Stimulated activated naive CD8-positive, alpha-beta T cell treated with anti-CD3 and anti-CD28 coated beads, Interleukin-15, Interleukin-2, amounts not matched to agents 100 U/mL and 50 U/mL, for 24 hours (primary cell): Measurements from ENCODE around the gene MAPK14.

Experiments
- ATAC-seq: fragments of 150-1000 bp; cut with Tn5 transposase; one replicate; pipeline ENCODE4 v1.10.0; 2021
- DNase-seq: peaks from one replicate; pipeline ENCODE4 v3.0.0; 2021

Gene MAPK14

DNA sequence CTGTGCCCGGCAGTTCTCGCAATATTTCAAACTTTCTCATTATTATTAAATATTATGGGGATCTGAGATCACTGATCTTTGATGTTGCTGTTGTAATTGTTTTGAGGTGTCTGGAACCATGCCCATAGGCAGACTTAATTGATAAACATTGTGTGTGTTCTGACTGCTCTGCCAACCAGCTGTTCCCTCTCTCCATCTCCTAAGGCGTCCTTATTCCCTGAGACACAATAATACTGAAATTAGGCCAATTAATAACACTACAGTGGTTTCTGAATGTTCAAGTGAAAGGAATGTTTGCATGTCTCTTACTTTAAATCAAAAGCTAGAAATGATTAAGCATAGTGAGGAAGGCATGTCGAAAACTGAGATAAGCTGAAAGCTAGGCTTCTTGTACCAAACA is 7.6 kb downstream of the MAPK14 start:
- no peak for ATAC-seq

DNA sequence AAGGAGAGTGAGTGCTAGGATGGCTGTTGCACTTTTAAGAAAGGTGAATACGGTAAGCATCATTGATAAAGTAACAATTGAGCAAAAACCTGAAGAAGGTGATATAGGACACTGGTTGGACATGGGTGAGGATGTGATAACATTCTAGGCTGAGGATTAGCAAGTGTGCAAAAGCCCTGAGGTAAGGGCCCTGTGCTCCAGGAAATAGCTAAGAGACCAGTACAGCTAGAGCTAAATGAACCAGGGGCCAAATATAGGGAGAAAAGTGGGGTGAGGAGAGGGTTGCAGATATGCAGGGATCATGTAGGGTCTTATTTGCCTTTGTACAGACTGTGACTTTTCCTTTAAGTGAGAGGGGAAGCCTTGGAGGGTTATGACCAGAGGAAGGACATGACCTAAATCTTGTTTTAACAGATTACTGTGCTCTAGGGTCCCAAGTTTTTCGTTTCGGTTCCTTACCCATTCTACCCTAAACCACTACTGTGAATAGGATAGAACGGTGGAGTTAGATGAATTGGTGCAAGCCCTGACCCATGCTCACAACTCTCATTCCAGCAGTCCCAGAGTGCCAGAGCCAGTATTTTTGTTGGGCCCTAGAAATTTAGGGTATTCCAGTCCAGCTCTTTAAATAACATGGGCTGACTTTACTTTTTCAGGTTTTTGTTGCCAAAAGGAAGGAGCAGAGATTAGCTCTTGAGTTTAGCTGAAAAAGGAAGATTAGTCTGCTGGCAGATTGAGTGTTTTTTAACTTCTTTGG is 10.7 kb downstream of the MAPK14 start:
- DNase-seq (no peak), ATAC-seq (no peak)

More for the DNA sequence above, 7.6 kb downstream of the MAPK14 start:
- DNase-seq, result no peak

DNA sequence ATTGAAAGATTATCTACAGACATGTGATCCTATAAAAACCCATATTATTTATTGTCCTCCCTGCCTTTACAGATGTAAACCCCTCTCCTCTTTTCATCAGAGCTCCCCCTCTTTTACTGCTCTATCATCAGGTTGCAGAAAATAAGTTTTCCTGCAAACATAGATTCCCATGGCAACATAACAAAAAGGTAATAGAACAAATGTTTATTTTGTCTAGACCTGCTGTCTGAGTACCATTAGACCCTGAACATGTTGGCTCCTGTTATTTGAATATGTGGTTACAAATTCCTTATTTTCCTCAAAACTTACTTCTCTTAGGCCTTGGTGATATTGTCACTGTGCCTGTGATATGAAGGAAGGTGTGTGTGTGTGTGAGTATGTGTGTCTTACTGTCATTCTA is 11.5 kb downstream of the MAPK14 start:
- DNase-seq, result no peak
- no peak for ATAC-seq

GRCh38 chr6:36040958-36041357 is 13.3 kb downstream of the MAPK14 start:
- ATAC-seq (no peak), DNase-seq (no peak)

DNA sequence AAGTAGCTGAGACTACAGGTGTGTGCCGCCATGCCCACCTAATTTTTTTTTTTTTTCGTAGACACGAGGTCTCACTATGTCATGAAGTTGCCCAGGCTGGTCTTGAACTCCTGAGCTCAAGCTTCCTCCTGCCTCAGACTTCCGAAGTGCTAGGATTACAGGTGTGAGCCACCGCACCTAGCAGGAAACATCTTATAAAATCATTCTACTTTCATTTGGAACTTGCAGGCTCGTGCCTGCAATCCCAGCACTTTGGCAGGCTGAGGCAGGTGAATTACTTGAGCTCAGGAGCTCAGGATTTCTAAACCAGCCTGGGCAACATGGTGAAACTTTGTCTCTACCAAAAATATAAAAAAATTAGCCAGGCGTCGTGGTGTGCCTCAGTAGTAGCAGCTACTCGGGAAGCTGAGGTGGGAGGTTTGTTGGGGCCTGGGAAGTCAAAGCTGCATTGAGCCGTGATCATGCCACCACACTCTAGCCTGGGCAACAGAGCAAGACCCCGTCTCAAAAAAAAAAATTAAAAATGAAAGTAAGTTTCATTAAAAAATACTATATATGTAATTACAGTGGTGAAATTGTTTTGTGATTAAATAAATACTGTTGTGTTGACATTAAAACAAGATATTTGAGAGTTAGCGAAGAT is 15.1 kb downstream of the MAPK14 start:
- DNase-seq (no peak), ATAC-seq (no peak)

- DNase-seq (no peak), ATAC-seq (no peak)
Measured at GRCh38 chr6:36049582-36049981, 22.0 kb downstream of the MAPK14 start.

DNA sequence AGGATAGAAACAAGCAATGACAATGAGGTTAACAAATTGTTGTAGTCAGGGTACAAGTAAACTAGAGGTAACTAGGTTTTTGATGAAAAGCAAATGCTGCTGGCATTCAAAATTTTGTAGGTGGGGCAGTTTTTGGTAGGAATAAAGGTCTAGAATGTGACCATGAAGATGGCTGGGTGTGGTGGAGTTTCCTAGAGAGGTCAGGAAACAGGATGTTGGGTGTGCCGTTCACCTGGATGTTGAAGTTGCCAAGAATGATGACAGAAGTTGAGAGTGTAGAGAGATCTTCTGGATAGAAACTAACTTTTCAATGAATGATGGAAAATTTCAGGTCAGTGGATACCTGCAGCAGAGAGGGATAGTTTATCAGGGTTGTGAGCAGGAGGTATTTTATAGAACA is 22.7 kb downstream of the MAPK14 start:
- ATAC-seq (no peak), DNase-seq (no peak)

DNA sequence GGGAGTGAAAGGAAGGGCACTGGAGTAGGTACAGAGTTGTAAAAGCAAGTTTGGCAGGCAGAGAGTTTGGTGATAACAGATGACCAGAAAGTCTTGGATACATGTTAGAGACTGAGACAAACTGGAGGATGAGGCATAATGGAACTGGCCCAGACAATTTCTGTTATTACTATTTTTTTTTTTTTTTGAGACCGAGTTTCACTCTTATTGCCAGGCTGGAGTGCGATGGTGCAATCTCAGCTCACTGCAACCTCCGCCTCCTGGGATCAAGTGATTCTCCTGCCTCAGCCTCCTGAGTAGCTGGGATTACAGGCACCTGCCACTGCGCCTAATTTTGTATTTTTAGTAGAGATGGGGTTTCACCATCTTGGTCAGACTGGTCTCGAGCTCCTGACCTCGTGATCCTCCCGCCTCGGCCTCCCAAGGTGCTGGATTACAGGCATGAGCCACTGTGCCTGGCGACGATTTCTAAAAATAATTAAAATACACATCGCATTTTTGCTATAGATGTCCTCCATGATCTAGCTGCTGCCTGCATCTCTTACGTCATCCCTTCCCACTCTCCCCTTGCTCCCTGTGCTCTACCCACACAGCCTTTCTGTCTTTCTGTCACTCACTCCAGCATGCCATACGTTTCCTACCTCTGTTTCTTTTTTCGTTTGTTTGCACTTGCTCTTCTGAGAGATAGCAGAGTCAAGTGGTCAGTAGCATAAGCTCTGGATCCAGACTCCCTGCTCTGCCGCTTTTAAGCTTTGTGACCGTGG is 23.5 kb downstream of the MAPK14 start:
- DNase-seq (no peak), ATAC-seq (no peak)

DNA sequence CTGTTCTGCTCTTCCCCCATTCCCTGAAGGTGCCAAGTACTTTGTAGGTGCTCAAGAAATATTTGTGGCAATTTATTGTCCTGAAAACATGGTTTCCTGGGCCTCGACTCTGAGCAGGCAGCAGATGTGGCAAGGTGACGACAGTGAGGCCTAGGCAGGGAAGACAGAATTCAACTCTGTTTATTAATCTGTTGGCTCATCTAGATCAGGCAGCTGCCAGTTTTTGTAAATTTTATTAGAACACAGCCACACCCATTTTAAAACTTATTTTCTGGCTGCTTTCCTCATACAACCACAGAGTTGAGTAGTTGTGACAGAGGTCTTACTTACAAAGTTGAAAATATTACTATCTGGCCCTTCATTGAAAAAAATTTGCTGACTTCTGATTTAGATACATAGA is 24.5 kb downstream of the MAPK14 start:
- DNase-seq, result no peak
- no peak for ATAC-seq

DNA sequence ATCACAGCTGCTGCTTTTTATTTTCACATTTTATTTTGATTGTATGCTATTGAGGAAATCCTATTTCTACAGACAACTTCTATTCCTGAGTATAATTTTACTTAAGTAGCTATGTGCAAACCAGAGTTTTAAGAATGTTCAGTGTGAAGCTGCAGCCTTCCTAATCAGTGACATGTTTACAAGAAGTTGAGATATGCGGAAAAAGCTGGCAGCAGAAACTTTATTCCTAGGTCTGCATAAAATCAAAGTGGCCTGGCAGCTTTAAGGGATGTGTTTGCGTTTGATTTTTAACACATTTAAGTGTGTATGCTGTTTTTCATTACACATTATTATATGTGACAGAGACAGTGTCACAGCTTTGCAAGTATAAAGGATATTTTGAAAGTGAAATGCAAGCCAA is 26.3 kb downstream of the MAPK14 start:
- DNase-seq, result no peak
- no peak for ATAC-seq

DNA sequence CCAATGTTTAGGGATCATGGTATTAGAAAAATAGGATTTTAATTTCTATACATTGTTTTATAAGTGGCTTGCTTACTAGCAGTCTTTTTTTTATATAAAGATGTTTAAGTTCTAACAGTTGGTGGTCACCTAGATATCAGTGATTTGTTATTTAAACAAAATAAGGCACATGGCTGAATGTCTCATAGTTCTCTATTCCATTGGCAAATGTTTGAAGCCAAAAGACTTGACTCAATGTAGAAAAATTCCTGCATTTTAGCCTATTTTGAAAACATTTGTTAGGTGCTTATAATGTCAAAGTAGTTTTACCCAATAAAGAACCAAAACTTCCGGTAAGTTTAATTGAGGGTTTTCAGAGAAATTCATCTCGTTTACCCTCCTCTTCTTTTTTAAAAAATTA is 26.8 kb downstream of the MAPK14 start:
- ATAC-seq, result no peak

GRCh38 chr6:36054956-36055355 is 27.3 kb downstream of the MAPK14 start:
- no peak for DNase-seq
- ATAC-seq, result no peak

More for the DNA sequence above, 26.8 kb downstream of the MAPK14 start:
- no peak for DNase-seq

DNA sequence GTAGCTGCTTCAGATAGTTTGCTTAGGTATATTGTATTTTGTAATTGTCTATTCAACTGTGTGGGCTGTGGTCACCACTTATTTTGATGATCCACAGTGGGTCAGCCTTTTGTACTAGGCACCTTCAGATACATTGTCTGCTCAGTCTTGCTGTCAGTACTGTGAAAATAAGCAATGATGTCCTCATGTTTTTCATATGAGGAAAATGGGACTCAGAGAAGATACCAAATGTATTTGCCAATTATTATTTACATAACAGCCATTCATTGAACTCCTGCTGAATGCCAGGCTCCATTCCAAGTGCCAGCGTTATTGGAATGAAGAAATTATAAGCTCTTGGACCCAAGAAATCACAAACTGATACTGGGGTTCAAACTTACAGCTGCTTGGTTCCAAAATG is 28.6 kb downstream of the MAPK14 start:
- ATAC-seq, result no peak
- no peak for DNase-seq

DNA sequence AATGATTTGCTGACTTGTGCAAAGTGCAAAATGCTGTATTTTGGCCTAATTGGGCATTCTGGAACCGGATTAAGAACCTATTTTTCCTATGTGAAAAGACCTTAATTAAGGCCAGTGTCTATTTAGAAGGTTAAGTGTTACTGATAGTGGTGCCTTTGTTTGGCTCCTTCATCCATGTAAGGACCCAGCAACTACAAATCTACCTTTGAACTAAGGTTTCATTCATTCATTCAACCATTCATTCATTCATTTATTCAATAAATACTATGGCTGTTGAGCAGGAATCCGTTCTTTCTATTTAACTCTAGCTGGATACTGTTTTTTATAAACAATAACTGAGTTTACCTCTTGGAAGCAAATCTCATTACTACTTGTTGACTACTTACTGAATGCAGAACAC is 33.6 kb downstream of the MAPK14 start:
- no peak for ATAC-seq
- no peak for DNase-seq

DNA sequence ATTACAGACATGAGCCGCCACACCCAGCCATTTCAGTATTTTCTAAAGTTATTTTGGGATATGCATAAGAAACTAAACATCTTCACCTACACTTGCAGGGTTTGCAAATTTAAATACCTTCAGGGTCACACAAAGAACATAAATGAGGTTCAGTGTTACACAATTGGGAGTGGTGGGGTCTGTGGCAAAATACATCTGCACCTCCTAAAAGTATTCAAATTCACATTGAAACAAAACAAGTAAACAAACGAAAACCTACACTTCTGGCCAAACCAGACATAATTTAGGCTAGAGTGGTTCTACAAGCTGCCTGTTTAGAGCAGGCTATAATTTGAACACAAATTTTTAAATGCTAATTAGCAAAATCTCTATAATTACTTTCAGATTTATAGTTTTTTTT is 34.6 kb downstream of the MAPK14 start:
- DNase-seq (no peak), ATAC-seq (no peak)

GRCh38 chr6:36063318-36064060 is 35.9 kb downstream of the MAPK14 start:
- ATAC-seq, result no peak
- DNase-seq, result no peak

DNA sequence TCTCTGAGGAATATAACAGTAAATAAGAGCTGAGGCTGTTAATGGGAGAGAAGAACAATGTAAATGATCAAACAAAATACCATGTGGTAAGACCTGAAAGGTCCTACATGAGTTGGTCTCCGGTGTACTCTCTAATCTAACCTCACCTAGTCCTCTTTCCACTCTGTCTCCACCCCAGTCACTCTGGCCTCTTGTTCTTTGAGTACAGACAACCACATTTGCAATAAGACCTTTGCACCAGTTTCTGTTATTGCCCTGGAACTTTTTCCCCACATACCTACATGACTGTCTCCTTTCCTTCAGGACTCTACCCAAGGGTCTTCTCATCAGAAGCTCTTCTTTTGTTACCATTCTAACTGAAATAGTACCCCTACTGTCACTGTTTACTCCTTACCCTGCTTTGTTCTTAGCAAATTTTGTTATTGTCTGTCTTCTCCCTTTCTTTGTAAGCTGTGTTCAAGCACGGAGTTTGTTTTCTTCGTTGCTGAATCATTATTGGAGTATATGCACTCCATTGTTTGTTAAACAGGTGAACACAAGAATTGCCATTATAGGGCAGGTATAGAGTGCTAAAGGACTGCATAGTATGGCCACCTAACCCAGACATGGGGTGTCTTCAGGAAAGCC is 37.3 kb downstream of the MAPK14 start:
- peak; percentile 78 for ATAC-seq
- no peak for DNase-seq

- ATAC-seq, result no peak
- DNase-seq, result no peak
Measured at GRCh38 chr6:36065916-36066315, 38.3 kb downstream of the MAPK14 start.

- ATAC-seq, result no peak
- DNase-seq, result no peak
Measured at GRCh38 chr6:36066817-36067216, 39.2 kb downstream of the MAPK14 start.

DNA sequence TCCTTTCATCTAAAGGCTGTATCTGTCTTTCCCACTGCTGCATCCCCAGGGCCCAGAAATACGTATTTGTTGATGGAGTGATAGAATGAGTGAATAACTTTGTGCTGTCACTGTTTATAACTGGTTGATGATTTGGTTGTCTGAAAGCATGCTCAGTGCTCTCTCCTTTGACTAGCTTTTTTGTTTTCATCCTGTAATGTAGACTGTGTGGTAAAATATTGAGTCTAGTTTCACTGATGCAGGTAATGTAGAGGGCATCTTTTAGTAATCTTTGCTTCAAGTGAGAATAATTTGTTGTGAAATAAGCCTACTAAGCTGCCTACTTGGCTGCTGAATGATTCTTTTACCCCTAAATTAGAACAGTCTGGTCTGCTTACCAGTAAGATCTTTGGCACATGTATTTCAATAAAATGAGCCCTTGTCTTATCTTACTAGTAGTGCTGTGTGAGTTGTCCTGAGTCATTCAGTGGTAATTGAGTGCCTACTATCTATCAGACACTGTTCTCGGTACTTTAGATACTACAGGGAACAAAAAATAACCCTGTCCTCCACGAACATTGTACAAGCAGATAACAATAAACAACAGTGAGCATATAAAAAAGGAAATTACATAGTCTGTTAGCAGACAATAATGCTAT is 39.9 kb downstream of the MAPK14 start:
- DNase-seq, result no peak
- ATAC-seq, result no peak

- ATAC-seq (no peak), DNase-seq (no peak)
Measured at GRCh38 chr6:36068012-36068392, 40.4 kb downstream of the MAPK14 start.

DNA sequence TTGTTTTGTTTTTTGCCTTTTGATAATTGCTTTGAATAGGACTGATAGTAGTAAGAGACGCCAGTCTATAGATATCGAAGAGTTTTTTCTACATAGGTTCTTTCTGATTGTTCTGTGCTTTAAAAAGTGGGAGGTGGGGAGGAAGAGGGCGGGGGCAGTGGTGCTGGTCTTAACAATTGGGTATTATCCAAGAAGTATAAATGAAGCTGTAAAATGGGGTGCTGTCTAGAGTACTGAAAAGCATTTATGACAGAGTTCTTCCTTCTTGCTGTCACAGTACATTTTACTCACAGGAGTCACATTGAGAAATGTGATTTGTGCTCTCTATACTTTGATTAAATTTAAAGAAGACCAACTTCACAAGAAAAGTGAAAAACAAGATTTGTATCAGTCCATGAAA is 41.0 kb downstream of the MAPK14 start:
- ATAC-seq (no peak), DNase-seq (no peak)
